Ovary (tissue), 9 donors: ENCODE measurements around the gene SCGN. TPM values are rescaled to one million over a fixed set of nuclear protein-coding genes. Genes with fewer than 3 reads are reported as not detected.

Experiments used
- DNase-seq, 5 donors: peaks; one replicate each; pipeline ENCODE4 v3.0.0-alpha.2; 2019 to 2020
- H3K27ac ChIP-seq, 2 donors: fragments of 200-600 bp; one replicate each; pipeline versions ENCODE4 v1.5.1 to v1.8.0; 2019 to 2022
- H3K27me3 ChIP-seq: fragments of 200-600 bp; one replicate; pipeline ENCODE4 v1.8.0; 2022
- H3K36me3 ChIP-seq: fragments of 200-600 bp; sonication (generic); one replicate; pipeline ENCODE4 v1.5.1; 2019
- H3K4me1 ChIP-seq: one replicate; pipeline ENCODE4 v1.8.1; 2013; ENCODE audit warnings: mild to moderate bottlenecking, moderate library complexity; ENCODE audit not compliant: insufficient read depth
- H3K4me3 ChIP-seq: fragments of 200-600 bp; sonication (generic); one replicate; pipeline ENCODE4 v1.5.1; 2017
- H3K9me3 ChIP-seq, 2 donors: fragments of 200-600 bp in 1 of 2; sonication (generic) in 1 of 2; one replicate each; pipeline versions ENCODE4 v1.5.1 to v1.8.1; 2013 to 2019; ENCODE audit warnings: mild to moderate bottlenecking in 1 of 2, moderate library complexity in 1 of 2
- CTCF ChIP-seq, 3 donors: fragments of 450-650 bp in 2 of 3; fragments of 200-600 bp in 1 of 3; IDR thresholded peaks; one replicate each; pipeline versions ENCODE4 v1.5.1 to v1.8.0; 2016 to 2022; ENCODE audit warnings: antibody characterized with exemption in 3 of 3, mild to moderate bottlenecking in 1 of 3
- EP300 ChIP-seq: sonication (generic); formaldehyde crosslinking; IDR thresholded peaks from one replicate; pipeline ENCODE4 v1.6.1; 2017; ENCODE audit warnings: antibody characterized with exemption
- POLR2A ChIP-seq: fragments of 450-650 bp; IDR thresholded peaks from one replicate; pipeline ENCODE4 v1.6.1; 2017; ENCODE audit warnings: antibody characterized with exemption, mild to moderate bottlenecking, moderate library complexity
- WGBS, 3 donors: extraction: QIAGEN DNeasy Blood & Tissue Kit in 1 of 3; methylation state at CpG; one replicate each; pipeline versions ENCODE4 v1.1.5 to v1.1.7; 2013 to 2017; 5-methylcytosine and 5-hydroxymethylcytosine counted together
- intact Hi-C, 4 donors: fragments of 100-400 bp; cut with DNase I; formaldehyde crosslinking; loops; one replicate each; pipeline versions ENCODE4 v1.11.0 to v1.15.1; 2022 to 2023
- polyA plus RNA-seq, 2 donors: library from polyadenylated mRNA; stranded (reverse); fragments of 200-250 nt in 1 of 2; fragments of 350-450 nt in 1 of 2; fragmentation: Illumina TruSeq in 1 of 2; extraction: RNeasy Lipid Tissue Mini Kit (QIAGEN cat#74804) in 1 of 2; gene quantifications; one replicate each; pipeline ENCODE4 v1.2.3, GENCODE V29; 2013 to 2014
- total RNA-seq, 7 donors: library from RNA; depleted of rRNA in 2 of 7; stranded (reverse); fragments of >200 nt in 2 of 7; fragmentation: NEBNext Ultra II Directional in 3 of 7; extraction: Animal tissue kit (Norgen Biotek cat#: 25700) in 3 of 7; gene quantifications; one replicate each; pipeline versions ENCODE4 v1.1.0 to v1.2.4, GENCODE V29; 2016 to 2023
- donor health status: DM: no; HTN: no; CAD: no; lungs with moderate emphysema.
- donor health status: DM: no; HTN: no; CAD: no.
- donor health status: Bipolar disorder and iron deficiency.
- donor health status: DM: yes; HTN: yes; CAD: no.
- donor health status: DM: no; HTN: no; CAD: no.
- donor health status: DM: yes; HTN: yes; CAD: no.

SCGN gene
- total and polyA plus RNA-seq, 9 donors: 0.08 to 1.8 (median 0.28) TPM; not detected in 5

GRCh38 chr6:25695671-25696070 is 43.7 kb downstream of the SCGN start:
- TF ChIP-seq CTCF (IDR thresholded peaks at IDR 0.05): no peak
- TF ChIP-seq POLR2A: no peak
- no peak for TF ChIP-seq EP300
- WGBS, 3 donors: 66 to 77% (median 75%) methylated on average over 2 of the region's 2 CpGs
- Histone ChIP-seq H3K4me1 (no peaks in the 10 kb centered on the region), H3K27me3 (no peaks in the 10 kb centered on the region), H3K27ac (no peak overlapping the region), H3K4me3 (no peak overlapping the region), H3K9me3 (no peaks in the 10 kb centered on the region), H3K36me3 (no peaks in the 10 kb centered on the region)
- DNase-seq: no peak
- intact Hi-C loops: no loop called here

- DNase-seq: no peak
- intact Hi-C loops: no loop called here
- H3K4me1 ChIP-seq: no peaks in the 10 kb centered on the region
- no peak overlapping the region for H3K4me3 ChIP-seq
- no peak for TF ChIP-seq EP300
- TF ChIP-seq POLR2A: no peak
- no peak for TF ChIP-seq CTCF (IDR thresholded peaks at IDR 0.05)
- WGBS, 3 donors: 63 to 70% (median 70%) methylated on average over 1 of the region's 1 CpG
- no peaks in the 10 kb centered on the region for H3K36me3 ChIP-seq
- no peaks in the 10 kb centered on the region for H3K27me3 ChIP-seq
- no peaks in the 10 kb centered on the region for H3K9me3 ChIP-seq
- H3K27ac ChIP-seq: no peak overlapping the region
These were observed 45.7 kb downstream of the SCGN start for GRCh38 chr6:25697537-25698340.

GRCh38 chr6:25698631-25699030 is 46.6 kb downstream of the SCGN start:
- TF ChIP-seq EP300 (no peak), POLR2A (no peak), CTCF (IDR thresholded peaks at IDR 0.05) (no peak)
- 47 to 57% (median 50%) methylated on average over 3 of the region's 3 CpGs for WGBS, 3 donors
- no peaks in the 10 kb centered on the region for H3K4me1 ChIP-seq
- H3K9me3 ChIP-seq: no peaks in the 10 kb centered on the region
- H3K27me3 ChIP-seq: no peaks in the 10 kb centered on the region
- no peaks in the 10 kb centered on the region for H3K36me3 ChIP-seq
- no peak for DNase-seq
- H3K4me3 ChIP-seq: no peak overlapping the region
- H3K27ac ChIP-seq: no peak overlapping the region
- intact Hi-C loops: no loop called here

GRCh38 chr6:25699649-25700048 is 47.6 kb downstream of the SCGN start:
- Histone ChIP-seq H3K4me3 (no peak overlapping the region), H3K27me3 (no peaks in the 10 kb centered on the region), H3K36me3 (no peaks in the 10 kb centered on the region), H3K27ac (no peak overlapping the region), H3K4me1 (no peaks in the 10 kb centered on the region), H3K9me3 (no peaks in the 10 kb centered on the region)
- intact Hi-C loops: no loop called here
- WGBS, 3 donors: 93 to 99% (median 95%) methylated on average over 4 of the region's 4 CpGs
- TF ChIP-seq POLR2A (no peak), CTCF (IDR thresholded peaks at IDR 0.05) (no peak), EP300 (no peak)
- no peak for DNase-seq
